AG04450 (cell line): ENCODE measurements around the gene FRMD4B. TPM values are rescaled to one million over a fixed set of nuclear protein-coding genes. Genes with fewer than 3 reads are reported as not detected.

Experiments used
- CTCF ChIA-PET: fragments of 300-600, 350-600 bp; formaldehyde crosslinking; extraction: SDS; loops from one replicate; lab custom pipeline; 2022; ENCODE audit warnings: antibody characterized with exemption, inconsistent platforms; lab: Charles Lee
- POLR2A ChIA-PET: fragments of 350-600 bp; formaldehyde crosslinking; extraction: SDS; loops from one replicate; lab custom pipeline; 2021; ENCODE audit warnings: antibody characterized with exemption, inconsistent platforms; lab: Yijun Ruan, JAX
- DNase-seq: peaks from one replicate; pipeline ENCODE4 v3.0.0-alpha.2; 2011; ENCODE audit warnings: low read depth, low spot score
- H3K27ac ChIP-seq: one replicate; pipeline ENCODE4 v1.5.1; 2012; ENCODE audit warnings: low read depth, low read length, control low read depth
- H3K27me3 ChIP-seq: one replicate; pipeline ENCODE4 v1.6.0; 2012; ENCODE audit warnings: low read length; ENCODE audit not compliant: control insufficient read depth, insufficient read depth
- H3K4me3 ChIP-seq: 2 replicates; pipeline ENCODE4 v1.5.1; 2011; ENCODE audit warnings: mild to moderate bottlenecking, low read depth, low read length, control low read depth
- H3K9me3 ChIP-seq: 2 replicates; pipeline ENCODE4 v1.5.1; 2012; ENCODE audit warnings: low read length; ENCODE audit not compliant: control insufficient read depth, insufficient read depth
- polyA plus RNA-seq: library from polyadenylated mRNA; depleted of rRNA; stranded (reverse); fragments of >200 nt; gene quantifications from 2 replicates; pipeline ENCODE4 v1.2.3, GENCODE V29; 2011
- TF ChIP-seq, protein P1 (sequence below): IDR thresholded peaks from 2 replicates; pipeline ENCODE4 v1.5.1; 2011; ENCODE audit warnings: low read depth, low read length, control low read depth, inconsistent platforms

The FRMD4B gene
- polyA plus RNA-seq, 1 experiment, result 0.09 TPM

DNA sequence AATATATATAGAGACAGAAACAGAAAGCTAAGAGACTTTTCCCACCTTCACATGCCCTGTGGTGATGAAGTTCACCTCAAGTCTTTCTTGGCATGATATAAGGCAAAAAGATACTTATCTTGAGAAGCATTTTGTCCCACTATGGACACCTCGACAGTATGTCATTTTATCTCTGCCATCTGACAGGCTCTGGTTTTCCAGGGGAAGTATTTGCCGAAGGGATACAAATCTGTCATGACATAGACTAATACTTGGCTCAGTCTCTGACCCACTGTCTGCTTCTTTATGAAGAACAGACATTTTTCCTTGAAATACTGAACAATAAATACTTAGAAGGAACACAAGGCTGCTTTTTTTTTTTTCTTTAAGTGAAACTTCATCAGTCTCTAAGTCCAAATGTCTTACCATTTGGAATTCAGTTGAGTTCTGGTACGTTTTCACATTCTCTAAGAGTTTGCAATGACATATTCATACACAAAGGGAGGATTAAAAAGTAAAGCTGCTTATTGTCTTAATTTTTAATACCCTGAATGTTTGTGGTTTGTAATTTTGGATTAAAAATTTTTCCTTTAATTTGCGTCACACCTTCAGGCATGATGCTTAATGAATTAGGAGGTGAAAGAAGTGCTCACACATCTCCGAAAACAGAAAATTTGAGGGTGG lies 175.7 kb downstream of the FRMD4B start:
- Histone ChIP-seq H3K27me3 (peaks cover 4% of the 10 kb centered on the region), H3K27ac (no peak overlapping the region), H3K9me3 (no peaks in the 10 kb centered on the region), H3K4me3 (no peak overlapping the region)
- POLR2A ChIA-PET, result interaction anchor here (0.6 kb wide), 1 partner anchor 32 kb away, joined by 5 read pairs; no protein-coding TSS in a partner anchor
- DNase-seq, result no peak
- CTCF ChIA-PET, result interaction anchor here (0.5 to 1.5 kb wide), 2 partner anchors 12 to 95 kb away, joined by 3 to 12 read pairs; no protein-coding TSS in a partner anchor
- TF ChIP-seq, protein P1, sequence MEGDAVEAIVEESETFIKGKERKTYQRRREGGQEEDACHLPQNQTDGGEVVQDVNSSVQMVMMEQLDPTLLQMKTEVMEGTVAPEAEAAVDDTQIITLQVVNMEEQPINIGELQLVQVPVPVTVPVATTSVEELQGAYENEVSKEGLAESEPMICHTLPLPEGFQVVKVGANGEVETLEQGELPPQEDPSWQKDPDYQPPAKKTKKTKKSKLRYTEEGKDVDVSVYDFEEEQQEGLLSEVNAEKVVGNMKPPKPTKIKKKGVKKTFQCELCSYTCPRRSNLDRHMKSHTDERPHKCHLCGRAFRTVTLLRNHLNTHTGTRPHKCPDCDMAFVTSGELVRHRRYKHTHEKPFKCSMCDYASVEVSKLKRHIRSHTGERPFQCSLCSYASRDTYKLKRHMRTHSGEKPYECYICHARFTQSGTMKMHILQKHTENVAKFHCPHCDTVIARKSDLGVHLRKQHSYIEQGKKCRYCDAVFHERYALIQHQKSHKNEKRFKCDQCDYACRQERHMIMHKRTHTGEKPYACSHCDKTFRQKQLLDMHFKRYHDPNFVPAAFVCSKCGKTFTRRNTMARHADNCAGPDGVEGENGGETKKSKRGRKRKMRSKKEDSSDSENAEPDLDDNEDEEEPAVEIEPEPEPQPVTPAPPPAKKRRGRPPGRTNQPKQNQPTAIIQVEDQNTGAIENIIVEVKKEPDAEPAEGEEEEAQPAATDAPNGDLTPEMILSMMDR, result no peak

DNA sequence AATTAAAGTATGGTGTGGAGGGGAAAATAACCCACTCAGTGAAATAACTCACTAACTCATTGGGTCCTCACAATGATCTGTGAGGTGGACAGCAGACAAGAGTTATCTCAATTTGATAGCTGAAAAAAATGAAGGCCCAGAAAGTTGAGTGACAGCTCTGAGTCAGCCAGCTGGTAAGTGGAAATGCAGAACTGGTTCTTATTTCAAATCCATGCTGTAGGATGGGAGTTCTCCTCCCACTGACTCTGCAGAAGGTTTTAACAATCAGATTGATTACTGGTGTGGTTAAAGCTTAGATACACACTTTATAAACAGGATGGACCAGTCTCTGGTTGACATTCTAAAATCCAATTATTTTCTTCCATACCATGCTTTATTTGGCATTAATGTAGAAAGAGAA lies 176.5 kb downstream of the FRMD4B start:
- ChIA-PET POLR2A (interaction anchor here (0.6 to 0.7 kb wide), 3 partner anchors 9 to 31 kb away, joined by 3 to 5 read pairs (median 4); no protein-coding TSS in a partner anchor), CTCF (interaction anchor here (0.5 to 1.5 kb wide), 3 partner anchors 63 to 99 kb away, joined by 3 read pairs; no protein-coding TSS in a partner anchor)
- Histone ChIP-seq H3K27ac (no peak overlapping the region), H3K4me3 (no peak overlapping the region), H3K9me3 (no peaks in the 10 kb centered on the region), H3K27me3 (peaks cover 4% of the 10 kb centered on the region)
- no peak for DNase-seq
- TF ChIP-seq, protein P1, result no peak

DNA sequence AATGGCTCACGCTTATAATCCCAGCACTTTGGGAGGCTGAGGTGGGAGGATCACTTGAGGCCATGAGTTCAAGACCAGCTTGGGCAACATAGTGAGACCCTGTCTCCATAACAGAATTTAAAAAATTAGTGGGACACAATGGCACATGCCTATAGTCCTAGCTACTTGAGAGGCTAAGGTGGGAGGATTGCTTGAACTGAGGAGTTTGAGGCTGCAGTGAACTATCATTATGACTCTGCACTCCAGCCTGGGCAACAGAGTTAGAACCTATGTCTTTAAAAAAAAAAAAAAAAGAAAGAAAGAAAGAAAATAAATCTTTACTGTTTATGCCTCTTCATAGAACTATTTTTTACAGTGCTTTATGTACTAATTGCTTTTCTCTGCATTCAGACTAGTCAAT lies 178.9 kb downstream of the FRMD4B start:
- Histone ChIP-seq H3K27ac (no peak overlapping the region), H3K4me3 (no peak overlapping the region), H3K27me3 (no peaks in the 10 kb centered on the region), H3K9me3 (no peaks in the 10 kb centered on the region)
- no peak for DNase-seq
- TF ChIP-seq, protein P1, result no peak
- ChIA-PET CTCF (no interaction called here), POLR2A (no interaction called here)

DNA sequence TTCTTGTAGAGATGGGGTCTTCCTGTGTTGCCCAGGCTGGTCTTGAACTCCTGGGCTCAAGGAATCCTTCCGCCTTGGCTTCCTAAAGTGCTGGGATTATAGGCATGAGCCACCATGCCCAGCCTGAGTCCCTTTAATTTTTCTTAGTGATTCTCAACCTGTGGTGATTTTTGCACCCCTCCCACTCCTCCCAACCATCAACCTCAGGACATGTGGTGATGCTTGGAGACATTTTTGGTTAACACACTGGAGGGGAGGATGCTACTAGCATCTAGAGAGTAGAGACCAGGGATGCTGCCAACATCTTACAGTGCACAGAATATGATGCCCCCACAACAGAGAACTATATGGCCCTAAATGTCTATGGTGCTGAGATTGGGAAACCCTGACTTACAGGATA lies 180.5 kb downstream of the FRMD4B start:
- CTCF ChIA-PET, result interaction anchor here (0.6 kb wide), 1 partner anchor 206 kb away, joined by 4 read pairs; no protein-coding TSS in a partner anchor
- Histone ChIP-seq H3K27me3 (peaks cover 11% of the 10 kb centered on the region), H3K4me3 (no peak overlapping the region), H3K9me3 (no peaks in the 10 kb centered on the region), H3K27ac (no peak overlapping the region)
- TF ChIP-seq, protein P1, result no peak
- POLR2A ChIA-PET, result no interaction called here
- DNase-seq, result no peak

DNA sequence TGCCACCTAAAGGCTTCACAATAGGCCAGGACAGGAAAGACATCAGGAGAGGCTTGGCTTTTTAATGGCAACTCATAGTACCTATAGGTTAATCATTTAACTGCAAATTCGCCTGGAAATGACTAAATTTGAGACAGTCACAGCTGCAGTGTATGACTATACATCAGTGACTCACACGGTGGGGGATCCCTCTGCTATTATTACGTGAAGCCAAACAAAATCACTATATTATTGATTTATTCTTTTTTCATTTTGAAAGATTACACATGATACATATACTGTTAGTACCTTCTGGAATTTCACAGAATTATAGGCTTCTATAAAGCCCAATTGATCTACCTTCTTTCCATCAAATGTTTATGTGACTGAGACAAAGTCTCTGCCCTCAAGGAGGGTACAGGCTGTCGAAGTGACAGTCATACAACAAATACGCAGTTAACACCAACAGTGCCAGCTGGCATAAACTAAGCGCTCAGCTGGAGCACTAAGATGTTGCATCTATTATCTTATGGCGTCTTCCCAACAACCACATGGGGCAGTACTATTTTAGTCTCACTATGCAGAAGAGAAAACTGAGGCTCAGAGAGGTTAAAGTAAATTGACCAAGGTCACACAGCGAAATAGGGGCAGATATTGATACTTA lies 181.5 kb downstream of the FRMD4B start:
- H3K9me3 ChIP-seq, result no peaks in the 10 kb centered on the region
- CTCF ChIA-PET, result no interaction called here
- peaks cover 15% of the 10 kb centered on the region for H3K27me3 ChIP-seq
- H3K4me3 ChIP-seq, result no peak overlapping the region
- POLR2A ChIA-PET, result no interaction called here
- H3K27ac ChIP-seq, result no peak overlapping the region
- TF ChIP-seq, protein P1, result no peak
- no peak for DNase-seq
